CD4-positive, alpha-beta memory T cell (primary cell): ENCODE data around the gene KICS2. TPM values are rescaled to one million over a fixed set of nuclear protein-coding genes. Genes with fewer than 3 reads are reported as not detected.
A peak's percentile ranks its signal among the peaks of the same experiment; 100 is the strongest.

ENCODE experiments used
- CTCF ChIA-PET: fragments of 350-600 bp; sonication (Branson Sonifier 250); formaldehyde crosslinking; loops from one replicate; lab custom pipeline; 2021; ENCODE audit warnings: inconsistent platforms; ENCODE audit not compliant: partially characterized antibody; lab: Charles Lee
- POLR2A ChIA-PET: fragments of 350-600 bp; sonication (Branson Sonifier 250); formaldehyde crosslinking; loops from one replicate; lab custom pipeline; 2021; ENCODE audit not compliant: partially characterized antibody; lab: Charles Lee
- DNase-seq, 5 donors: peaks; one replicate each; pipeline versions ENCODE4 v3.0.0 to v3.0.0-alpha.2; 2020 to 2022; ENCODE audit warnings: mixed read lengths in 1 of 5
- H3K27ac ChIP-seq: one replicate; pipeline ENCODE4 v1.7.0; 2013; ENCODE audit warnings: low read depth, low read length
- H3K27me3 ChIP-seq: 2 replicates; pipeline ENCODE4 v1.7.0; 2013; ENCODE audit warnings: mild to moderate bottlenecking, low read length, moderate library complexity; ENCODE audit not compliant: insufficient read depth
- H3K36me3 ChIP-seq: 2 replicates; pipeline ENCODE4 v1.7.0; 2013; ENCODE audit warnings: mild to moderate bottlenecking, low read length, moderate library complexity; ENCODE audit not compliant: insufficient read depth
- H3K4me1 ChIP-seq: 2 replicates; pipeline ENCODE4 v1.7.0; 2013; ENCODE audit warnings: mild to moderate bottlenecking, low read length, moderate library complexity; ENCODE audit not compliant: insufficient read depth
- H3K4me3 ChIP-seq, 2 donors: one replicate each; pipeline ENCODE4 v1.7.0; 2013; ENCODE audit warnings: low read length in 2 of 2, mild to moderate bottlenecking in 1 of 2
- H3K9me3 ChIP-seq, 2 donors: one replicate each; pipeline ENCODE4 v1.7.0; 2013; ENCODE audit warnings: low read length in 2 of 2, control low read depth in 1 of 2; ENCODE audit not compliant: control insufficient read depth in 1 of 2
- H3K27ac Mint-ChIP-seq, 7 donors: one replicate each; pipeline ENCODE4 v1.8.0; 2020 to 2021; ENCODE audit warnings: mixed read lengths in 7 of 7, mild to moderate bottlenecking in 6 of 7, inconsistent platforms in 3 of 7, moderate library complexity in 3 of 7
- H3K27me3 Mint-ChIP-seq, 2 donors: one replicate each; pipeline ENCODE4 v1.8.0; 2020 to 2021; ENCODE audit warnings: mixed read lengths in 2 of 2
- H3K36me3 Mint-ChIP-seq, 2 donors: one replicate each; pipeline ENCODE4 v1.8.0; 2020 to 2021; ENCODE audit warnings: mixed read lengths in 2 of 2, inconsistent platforms in 1 of 2, mild to moderate bottlenecking in 1 of 2
- H3K4me1 Mint-ChIP-seq, 4 donors: one replicate each; pipeline ENCODE4 v1.8.0; 2020 to 2021; ENCODE audit warnings: mixed read lengths in 4 of 4, mild to moderate bottlenecking in 1 of 4
- H3K4me3 Mint-ChIP-seq, 8 donors: one replicate each; pipeline ENCODE4 v1.8.0; 2020 to 2021; ENCODE audit warnings: mixed read lengths in 8 of 8, mild to moderate bottlenecking in 7 of 8, moderate library complexity in 6 of 8, inconsistent platforms in 3 of 8
- H3K9me3 Mint-ChIP-seq, 8 donors: one replicate each; pipeline ENCODE4 v1.8.0; 2020 to 2021; ENCODE audit warnings: mixed read lengths in 8 of 8, mild to moderate bottlenecking in 5 of 8, inconsistent platforms in 3 of 8, moderate library complexity in 1 of 8
- intact Hi-C: fragments of 100-400 bp; cut with micrococcal nuclease; formaldehyde crosslinking; loops from one replicate; pipeline ENCODE4 v1.15.1; 2023
- polyA plus RNA-seq, 2 donors: library from polyadenylated mRNA; unstranded; fragments of 300-500 nt; fragmentation: Illumina TruSeq; gene quantifications; one replicate each; pipeline ENCODE4 v1.2.3, GENCODE V29; 2021
- total RNA-seq, 2 experiments: library from RNA; stranded (reverse); gene quantifications; one replicate each; pipeline ENCODE4 v1.2.3, GENCODE V29; 2021

KICS2 gene
- total and polyA plus RNA-seq, 4 experiments from 2014 or later = 8.0 to 24.1 (median 19.8) TPM

- no peaks in the 10 kb centered on the region for H3K27me3 ChIP-seq
- H3K4me3 ChIP-seq = no peak overlapping the region
- Mint-ChIP-seq H3K4me3 (no peak overlapping the region), H3K4me1 (peaks cover 0 to 6% (median 2%) of the 10 kb centered on the region in 4 donors), H3K36me3 (peaks cover 33 to 37% of the 10 kb centered on the region in 2 donors), H3K9me3 (no peaks in the 10 kb centered on the region), H3K27me3 (no peaks in the 10 kb centered on the region), H3K27ac (no peak overlapping the region)
- no peak overlapping the region for H3K27ac ChIP-seq
- no peak for DNase-seq
- H3K36me3 ChIP-seq = peaks cover 4% of the 10 kb centered on the region
- no peaks in the 10 kb centered on the region for H3K4me1 ChIP-seq
- CTCF ChIA-PET = no interaction called here
- H3K9me3 ChIP-seq = no peaks in the 10 kb centered on the region
- intact Hi-C loops = no loop called here
- POLR2A ChIA-PET = no interaction called here
These were observed 32.6 kb downstream of the KICS2 start for GRCh38 chr12:64189530-64189929.

GRCh38 chr12:64187794-64188193 lies 34.3 kb downstream of the KICS2 start:
- Mint-ChIP-seq H3K9me3 (peaks cover 0 to 3% (median 0%) of the 10 kb centered on the region in 8 donors), H3K4me1 (peaks cover 0 to 2% (median 0%) of the 10 kb centered on the region in 4 donors), H3K36me3 (peaks cover 19 to 28% of the 10 kb centered on the region in 2 donors), H3K27me3 (no peaks in the 10 kb centered on the region), H3K4me3 (no peak overlapping the region), H3K27ac (no peak overlapping the region)
- DNase-seq = no peak
- intact Hi-C loops = no loop called here
- H3K27me3 ChIP-seq = no peaks in the 10 kb centered on the region
- CTCF ChIA-PET = no interaction called here
- no peaks in the 10 kb centered on the region for H3K4me1 ChIP-seq
- no peaks in the 10 kb centered on the region for H3K9me3 ChIP-seq
- H3K27ac ChIP-seq = no peak overlapping the region
- no peaks in the 10 kb centered on the region for H3K36me3 ChIP-seq
- POLR2A ChIA-PET = no interaction called here
- H3K4me3 ChIP-seq = no peak overlapping the region

GRCh38 chr12:64187370-64187769 lies 34.7 kb downstream of the KICS2 start:
- Mint-ChIP-seq H3K4me1 (no peaks in the 10 kb centered on the region), H3K27ac (no peak overlapping the region), H3K9me3 (peaks cover 0 to 3% (median 0%) of the 10 kb centered on the region in 8 donors), H3K36me3 (peaks cover 15 to 23% of the 10 kb centered on the region in 2 donors), H3K27me3 (no peaks in the 10 kb centered on the region), H3K4me3 (no peak overlapping the region)
- no peak for DNase-seq
- no peaks in the 10 kb centered on the region for H3K9me3 ChIP-seq
- no peak overlapping the region for H3K4me3 ChIP-seq
- ChIA-PET CTCF (no interaction called here), POLR2A (no interaction called here)
- H3K27ac ChIP-seq = no peak overlapping the region
- no peaks in the 10 kb centered on the region for H3K27me3 ChIP-seq
- intact Hi-C loops = no loop called here
- no peaks in the 10 kb centered on the region for H3K4me1 ChIP-seq
- H3K36me3 ChIP-seq = no peaks in the 10 kb centered on the region

- intact Hi-C loops = no loop called here
- no peak for DNase-seq
- Mint-ChIP-seq H3K27me3 (no peaks in the 10 kb centered on the region), H3K4me1 (no peaks in the 10 kb centered on the region), H3K4me3 (no peak overlapping the region), H3K36me3 (peaks cover 12 to 20% of the 10 kb centered on the region in 2 donors), H3K27ac (peak overlapping the region in 1 of 7 donors; percentile 12), H3K9me3 (peaks cover 0 to 3% (median 0%) of the 10 kb centered on the region in 8 donors)
- H3K36me3 ChIP-seq = no peaks in the 10 kb centered on the region
- no peak overlapping the region for H3K27ac ChIP-seq
- H3K4me3 ChIP-seq = no peak overlapping the region
- POLR2A ChIA-PET = no interaction called here
- CTCF ChIA-PET = no interaction called here
- H3K9me3 ChIP-seq = no peaks in the 10 kb centered on the region
- no peaks in the 10 kb centered on the region for H3K4me1 ChIP-seq
- H3K27me3 ChIP-seq = no peaks in the 10 kb centered on the region
These were observed 35.3 kb downstream of the KICS2 start for GRCh38 chr12:64186789-64187188.

DNA sequence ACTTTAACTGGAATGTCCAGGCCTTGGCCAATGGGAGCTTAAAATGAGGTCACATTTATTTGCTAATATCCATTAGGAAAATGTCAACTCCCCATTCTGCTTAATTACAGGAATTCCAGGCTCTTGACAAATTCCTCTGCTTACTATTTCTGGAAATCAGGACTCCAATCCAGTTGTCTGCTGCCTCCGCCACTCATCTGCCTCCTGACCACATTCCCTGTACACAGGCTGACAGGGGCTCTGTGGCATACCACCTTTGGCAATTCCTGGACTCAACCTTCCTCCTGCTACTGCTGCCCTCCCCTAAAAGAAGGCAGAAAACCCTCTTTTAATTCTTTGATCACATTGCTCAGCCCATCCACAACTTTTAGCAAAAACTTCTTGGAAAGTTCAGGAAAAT lies 37.9 kb downstream of the KICS2 start:
- H3K4me3 ChIP-seq = no peak overlapping the region
- no peaks in the 10 kb centered on the region for H3K4me1 ChIP-seq
- Mint-ChIP-seq H3K4me3 (no peak overlapping the region), H3K9me3 (peaks cover 0 to 3% (median 0%) of the 10 kb centered on the region in 8 donors), H3K27ac (no peak overlapping the region), H3K27me3 (no peaks in the 10 kb centered on the region), H3K36me3 (peaks cover 7 to 20% of the 10 kb centered on the region in 2 donors), H3K4me1 (no peaks in the 10 kb centered on the region)
- ChIA-PET CTCF (no interaction called here), POLR2A (interaction anchor here (0.9 kb wide), 1 partner anchor 141 kb away, joined by 3 read pairs; no protein-coding TSS in a partner anchor)
- intact Hi-C loops = no loop called here
- H3K27ac ChIP-seq = no peak overlapping the region
- DNase-seq = no peak
- no peaks in the 10 kb centered on the region for H3K9me3 ChIP-seq
- no peaks in the 10 kb centered on the region for H3K36me3 ChIP-seq
- H3K27me3 ChIP-seq = no peaks in the 10 kb centered on the region

- Mint-ChIP-seq H3K27ac (no peak overlapping the region), H3K4me3 (no peak overlapping the region), H3K36me3 (peaks cover 5 to 13% of the 10 kb centered on the region in 2 donors), H3K9me3 (peaks cover 0 to 3% (median 0%) of the 10 kb centered on the region in 8 donors), H3K27me3 (no peaks in the 10 kb centered on the region), H3K4me1 (no peaks in the 10 kb centered on the region)
- no peaks in the 10 kb centered on the region for H3K36me3 ChIP-seq
- no peak overlapping the region for H3K27ac ChIP-seq
- intact Hi-C loops = no loop called here
- ChIA-PET POLR2A (no interaction called here), CTCF (interaction anchor here (1.1 kb wide), 1 partner anchor 207 kb away, joined by 3 read pairs; no protein-coding TSS in a partner anchor)
- no peak for DNase-seq
- H3K27me3 ChIP-seq = no peaks in the 10 kb centered on the region
- no peaks in the 10 kb centered on the region for H3K9me3 ChIP-seq
- H3K4me1 ChIP-seq = no peaks in the 10 kb centered on the region
- H3K4me3 ChIP-seq = no peak overlapping the region
These were observed 40.4 kb downstream of the KICS2 start for GRCh38 chr12:64181430-64182291.

- Histone ChIP-seq H3K4me1 (no peaks in the 10 kb centered on the region), H3K36me3 (no peaks in the 10 kb centered on the region), H3K27ac (no peak overlapping the region), H3K4me3 (no peak overlapping the region), H3K27me3 (no peaks in the 10 kb centered on the region), H3K9me3 (no peaks in the 10 kb centered on the region)
- ChIA-PET POLR2A (no interaction called here), CTCF (no interaction called here)
- Mint-ChIP-seq H3K36me3 (peaks cover 5 to 13% of the 10 kb centered on the region in 2 donors), H3K4me3 (peak overlapping the region in 1 of 8 donors; percentile 31), H3K4me1 (no peaks in the 10 kb centered on the region), H3K27me3 (no peaks in the 10 kb centered on the region), H3K27ac (no peak overlapping the region), H3K9me3 (peaks cover 0 to 3% (median 0%) of the 10 kb centered on the region in 8 donors)
- intact Hi-C loops = no loop called here
- no peak for DNase-seq
These were observed 41.1 kb downstream of the KICS2 start for GRCh38 chr12:64180951-64181350.
